ENCODE results near the gene PLCL2. TPM values are rescaled to one million over a fixed set of nuclear protein-coding genes. Genes with fewer than 3 reads are reported as not detected.

Gene PLCL2
- total and polyA plus RNA-seq, 10 of the 15 experiments (the other 5 are each of a cell fraction or from before 2014, with no cell fraction given): 7.5 to 37.3 (median 21.7) TPM

DNA sequence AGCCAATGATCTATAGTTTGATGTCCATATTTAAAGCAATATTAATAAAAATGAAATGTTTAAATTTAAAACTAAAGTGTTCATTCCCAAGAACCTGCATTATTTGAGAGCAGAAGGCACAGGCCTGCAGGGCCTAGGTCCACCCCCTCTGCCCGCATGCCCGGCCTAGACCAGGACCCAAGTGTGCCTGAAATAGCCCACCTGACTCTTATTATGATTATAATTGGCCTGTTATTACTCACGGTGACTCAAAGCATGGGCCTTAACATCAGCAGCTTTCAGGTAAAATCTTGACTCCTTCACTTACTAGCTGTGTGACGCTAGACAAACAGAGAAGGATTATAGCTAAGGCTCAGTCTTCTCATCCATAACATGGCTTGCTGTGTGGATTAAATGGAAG, 128.8 kb downstream of the PLCL2 start (continued):
- TF ChIP-seq EED (IDR thresholded peaks at IDR 0.05; ENCODE audit: low read depth): peak; percentile 85
- TF ChIP-seq ZBTB4 (CRISPR knock-in tag; IDR thresholded peaks at IDR 0.05): no peak
- TF ChIP-seq TCF3 (IDR thresholded peaks at IDR 0.05; ENCODE audit: borderline replicate concordance, insufficient read depth, low read depth, low read length): 0 out of 2 replicates have a peak, but pooled peaks have one; percentile 26
- TF ChIP-seq, protein P1, sequence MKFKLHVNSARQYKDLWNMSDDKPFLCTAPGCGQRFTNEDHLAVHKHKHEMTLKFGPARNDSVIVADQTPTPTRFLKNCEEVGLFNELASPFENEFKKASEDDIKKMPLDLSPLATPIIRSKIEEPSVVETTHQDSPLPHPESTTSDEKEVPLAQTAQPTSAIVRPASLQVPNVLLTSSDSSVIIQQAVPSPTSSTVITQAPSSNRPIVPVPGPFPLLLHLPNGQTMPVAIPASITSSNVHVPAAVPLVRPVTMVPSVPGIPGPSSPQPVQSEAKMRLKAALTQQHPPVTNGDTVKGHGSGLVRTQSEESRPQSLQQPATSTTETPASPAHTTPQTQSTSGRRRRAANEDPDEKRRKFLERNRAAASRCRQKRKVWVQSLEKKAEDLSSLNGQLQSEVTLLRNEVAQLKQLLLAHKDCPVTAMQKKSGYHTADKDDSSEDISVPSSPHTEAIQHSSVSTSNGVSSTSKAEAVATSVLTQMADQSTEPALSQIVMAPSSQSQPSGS (IDR thresholded peaks at IDR 0.05; ENCODE audit: low read length): peak; percentile 78
- peak; percentile 100 for TF ChIP-seq JUNB (IDR thresholded peaks at IDR 0.05)
- TF ChIP-seq KAT2A (conservative IDR thresholded peaks at IDR 0.05; ENCODE audit: control insufficient read depth, low read depth, low read length): no peak
- peak; percentile 90 for TF ChIP-seq BCL3 (IDR thresholded peaks at IDR 0.05; ENCODE audit: borderline replicate concordance, insufficient read depth, low read depth, low read length, poor library complexity, severe bottlenecking)
- peak; percentile 71; the same call in 1 of the 2 replicates for TF ChIP-seq ZBED1 (IDR thresholded peaks at IDR 0.05; ENCODE audit: borderline replicate concordance)
- peak; percentile 79; the same call in 1 of the 2 replicates for TF ChIP-seq FOXM1 (IDR thresholded peaks at IDR 0.05; ENCODE audit: low read depth, low read length)
- TF ChIP-seq EGR1 (IDR thresholded peaks at IDR 0.05; ENCODE audit: borderline replicate concordance in 1 of 2, low read depth in 2 of 2, low read length in 2 of 2): 0 out of 3 replicates have a peak, but pooled peaks of 1 of the 2 experiments have one; percentile 41
- TF ChIP-seq ETV6 (conservative IDR thresholded peaks at IDR 0.05 in 1 of 2, IDR thresholded peaks at IDR 0.05 in 1 of 2; ENCODE audit: borderline replicate concordance in 1 of 2, low read depth in 1 of 2): peak in 1 of 2 experiments; percentile 33; a peak in 1 of 4 replicates
- TF ChIP-seq SRF (IDR thresholded peaks at IDR 0.05; ENCODE audit: low read depth in 2 of 2, low read length in 2 of 2): peak in 1 of 2 experiments; percentile 87; a peak in 2 of 4 replicates
- TF ChIP-seq CREB1 (IDR thresholded peaks at IDR 0.05; ENCODE audit: low read depth): peak; percentile 46; the same call in 1 of the 2 replicates

All from GM12878 (cell line).